Endothelial cell of umbilical vein (primary cell): Measurements from ENCODE around the gene VGLL3. TPM values are rescaled to one million over a fixed set of nuclear protein-coding genes. Genes with fewer than 3 reads are reported as not detected.

Experiments
- BruUV-seq: library from RNA; stranded (reverse); fragments of 400-500 nt; replicated peaks from 2 replicates; lab custom pipeline; 2021; lab: Mats Ljungman, UMichigan
- CTCF ChIA-PET: fragments of 300-600, 350-600 bp; sonication (Branson Sonifier 250); formaldehyde crosslinking; loops from one replicate; lab custom pipeline; 2021; ENCODE audit warnings: antibody characterized with exemption, inconsistent platforms; lab: Charles Lee
- POLR2A ChIA-PET: fragments of 300-600, 350-600 bp; sonication (Branson Sonifier 250); formaldehyde crosslinking; loops from one replicate; lab custom pipeline; 2021; ENCODE audit warnings: antibody characterized with exemption, inconsistent platforms; lab: Charles Lee
- DNase-seq: peaks from one replicate; pipeline ENCODE4 v3.0.0-alpha.2; 2011; ENCODE audit warnings: low read depth, low spot score
- FAIRE-seq: peaks from 2 replicates; lab custom pipeline; 2011; peaks lifted over from hg19 to GRCh38; lab: Jason Lieb, UNC
- H2AFZ ChIP-seq: 2 replicates; pipeline ENCODE4 v1.6.0; 2012; ENCODE audit warnings: low read depth, low read length, control low read depth, inconsistent platforms
- H3K27ac ChIP-seq: 2 replicates; pipeline ENCODE4 v1.5.1; 2011; ENCODE audit warnings: low read depth, mild to moderate bottlenecking, control low read depth, low read length, moderate library complexity; ENCODE audit not compliant: insufficient read depth
- H3K27me3 ChIP-seq, 2 experiments: 2 replicates each; pipeline versions ENCODE4 v1.6.0 to v1.6.1; 2011; ENCODE audit warnings: low read length in 2 of 2, mixed read lengths in 1 of 2; ENCODE audit not compliant: control insufficient read depth in 2 of 2, insufficient read depth in 2 of 2
- H3K36me3 ChIP-seq, 2 experiments: 2 replicates in 1 of 2; 3 replicates in 1 of 2; pipeline ENCODE4 v1.5.1; 2011; ENCODE audit warnings: low read length in 2 of 2, mild to moderate bottlenecking in 1 of 2, moderate library complexity in 1 of 2; ENCODE audit not compliant: control insufficient read depth in 2 of 2, insufficient read depth in 2 of 2; ENCODE audit errors: extremely low read depth in 1 of 2
- H3K4me1 ChIP-seq: 3 replicates; pipeline ENCODE4 v1.5.1; 2011; ENCODE audit warnings: mild to moderate bottlenecking, low read length; ENCODE audit not compliant: control insufficient read depth, insufficient read depth; ENCODE audit errors: extremely low read depth
- H3K4me2 ChIP-seq: 2 replicates; pipeline ENCODE4 v1.6.1; 2011; ENCODE audit warnings: low read length, control low read depth, mixed read lengths; ENCODE audit not compliant: insufficient read depth
- H3K4me3 ChIP-seq, 3 experiments: fragments of 200-600 bp in 1 of 3; sonication (generic), shearing (Covaris generic) in 1 of 3; replicated peaks in 1 of 3; 2 replicates each; pipeline ENCODE4 v1.5.1; 2011 to 2016; ENCODE audit warnings: control low read depth in 3 of 3, low read length in 3 of 3, mild to moderate bottlenecking in 2 of 3, inconsistent platforms in 1 of 3, low read depth in 1 of 3, moderate library complexity in 1 of 3; ENCODE audit not compliant: insufficient read depth in 1 of 3
- H3K79me2 ChIP-seq: 2 replicates; pipeline ENCODE4 v1.6.0; 2012; ENCODE audit warnings: low read length, inconsistent platforms; ENCODE audit not compliant: control insufficient read depth, insufficient read depth
- H3K9ac ChIP-seq: replicated peaks from 2 replicates; pipeline ENCODE3; 2011; ENCODE audit warnings: low read length, control low read depth; ENCODE audit not compliant: insufficient read depth; ENCODE audit errors: extremely low read depth
- H3K9me1 ChIP-seq: replicated peaks from 3 replicates; pipeline ENCODE4 v1.6.0; 2011; ENCODE audit warnings: mild to moderate bottlenecking, low read length; ENCODE audit not compliant: control insufficient read depth, insufficient read depth; ENCODE audit errors: extremely low read depth
- H3K9me3 ChIP-seq: replicated peaks from 2 replicates; pipeline ENCODE4 v1.5.1; 2012; ENCODE audit warnings: low read length, inconsistent platforms; ENCODE audit not compliant: control insufficient read depth, insufficient read depth
- H4K20me1 ChIP-seq: replicated peaks from 2 replicates; pipeline ENCODE3; 2011; ENCODE audit warnings: mild to moderate bottlenecking, low read length; ENCODE audit not compliant: control insufficient read depth, insufficient read depth; ENCODE audit errors: extremely low read depth
- EZH2 ChIP-seq: IDR thresholded peaks from 2 replicates; pipeline ENCODE4 v1.6.1; 2012; ENCODE audit warnings: borderline replicate concordance, low read depth, mild to moderate bottlenecking, moderate library complexity, low read length, inconsistent platforms; ENCODE audit not compliant: severe bottlenecking
- FOS ChIP-seq: IDR thresholded peaks from 2 replicates; pipeline ENCODE4 v1.6.1; 2011; ENCODE audit warnings: mild to moderate bottlenecking, low read length, moderate library complexity, borderline replicate concordance; ENCODE audit not compliant: insufficient read depth
- GATA2 ChIP-seq: IDR thresholded peaks from 2 replicates; pipeline ENCODE4 v1.7.0; 2011; ENCODE audit warnings: low read depth, mild to moderate bottlenecking, moderate library complexity, mixed read lengths, low read length; ENCODE audit not compliant: insufficient read length, insufficient read depth
- JUN ChIP-seq: IDR thresholded peaks from 2 replicates; pipeline ENCODE4 v1.6.1; 2011; ENCODE audit warnings: borderline replicate concordance, low read depth; ENCODE audit not compliant: insufficient read length, insufficient read depth
- MYC ChIP-seq: IDR thresholded peaks from one replicate; pipeline ENCODE4 v1.6.1; 2011; ENCODE audit warnings: mild to moderate bottlenecking, low read depth, low read length
- POLR2A ChIP-seq: IDR thresholded peaks from 2 replicates; pipeline ENCODE4 v1.6.1; 2012; ENCODE audit warnings: low read depth, mild to moderate bottlenecking, control low read depth, low read length
- POLR2AphosphoS5 ChIP-seq: IDR thresholded peaks from 2 replicates; pipeline ENCODE4 v1.6.1; 2012; ENCODE audit warnings: low read depth, mild to moderate bottlenecking, control low read depth, low read length, moderate library complexity; ENCODE audit not compliant: insufficient read depth
- dilution Hi-C: fragments of 300-500 bp; cut with MboI; formaldehyde crosslinking; loops from one replicate; pipeline ENCODE4 v1.15.0; 2019; ENCODE audit warnings: low sequenced_read_pairs; ENCODE audit not compliant: extremely low pct_ligation_motif_present
- intact Hi-C: fragments of 100-400 bp; cut with micrococcal nuclease; formaldehyde crosslinking; loops from one replicate; pipeline ENCODE4 v1.10.0; 2022
- polyA plus RNA-seq, 4 experiments: library from polyadenylated mRNA; depleted of rRNA in 3 of 4; stranded (reverse) in 3 of 4; unstranded in 1 of 4; fragments of >200 nt; gene quantifications; 2 replicates each; pipeline versions ENCODE4 v1.2.1 to v1.2.3, GENCODE V29; 2011 to 2012; ENCODE audit warnings: missing spikeins in 1 of 4
- total RNA-seq: library from RNA; stranded (reverse); gene quantifications from 2 replicates; pipeline ENCODE4 v1.2.3, GENCODE V29; 2021
- TF ChIP-seq, protein P1 (sequence below), 2 donors: IDR thresholded peaks; 1 replicate in 1 of 2; 2 replicates in 1 of 2; pipeline ENCODE4 v1.5.1; 2011; ENCODE audit warnings: low read length in 2 of 2, mild to moderate bottlenecking in 2 of 2, moderate library complexity in 2 of 2, control low read depth in 1 of 2, inconsistent platforms in 1 of 2, low read depth in 1 of 2; ENCODE audit not compliant: insufficient read depth in 1 of 2; ENCODE audit errors: extremely low read depth in 1 of 2
- TF ChIP-seq, protein P2 (sequence below): IDR thresholded peaks from 2 replicates; pipeline ENCODE4 v1.6.1; 2011; ENCODE audit not compliant: insufficient read depth, insufficient read length

VGLL3 gene
- total and polyA plus RNA-seq, 2 donors (not counting 3 experiments of a cell fraction or from before 2014, with no cell fraction given): 4.2 to 12.0 TPM

DNA sequence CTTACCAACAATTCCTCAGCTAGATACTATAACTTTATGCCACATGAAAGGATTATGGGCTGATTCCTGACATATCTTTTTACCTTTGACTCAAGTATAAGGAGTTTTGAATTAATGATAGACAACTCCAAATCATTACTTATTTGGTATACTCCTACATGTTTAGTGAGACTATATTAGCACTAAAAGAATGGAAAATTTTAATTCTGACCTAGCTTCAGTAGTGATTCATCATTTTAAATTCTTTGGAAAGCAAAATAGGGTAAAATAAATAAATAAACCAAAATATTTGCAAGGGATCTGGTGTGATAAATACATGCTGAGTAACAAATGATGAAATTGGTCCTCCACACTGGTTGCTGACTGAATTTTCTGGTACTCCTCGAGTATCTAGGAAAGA, 42.3 kb upstream of the VGLL3 start:
- Histone ChIP-seq H3K36me3 (no peaks in the 10 kb centered on the region), H3K4me3 (no peak overlapping the region), H3K9ac (no peak overlapping the region), H3K27ac (no peak overlapping the region), H3K4me2 (no peak overlapping the region), H3K9me3 (no peaks in the 10 kb centered on the region), H3K79me2 (no peaks in the 10 kb centered on the region), H3K4me1 (no peaks in the 10 kb centered on the region), H4K20me1 (no peaks in the 10 kb centered on the region), H3K27me3 (no peaks in the 10 kb centered on the region), H2AFZ (no peak overlapping the region), H3K9me1 (no peaks in the 10 kb centered on the region)
- POLR2A ChIA-PET: no interaction called here
- FAIRE-seq: no peak
- dilution Hi-C loops (no loop called here), intact Hi-C loops (no loop called here)
- no TSS peak for BruUV-seq
- no peak for DNase-seq
- TF ChIP-seq MYC (no peak), POLR2A (no peak), JUN (no peak), FOS (no peak), EZH2 (no peak), GATA2 (no peak), POLR2AphosphoS5 (no peak)
- TF ChIP-seq, protein P1, sequence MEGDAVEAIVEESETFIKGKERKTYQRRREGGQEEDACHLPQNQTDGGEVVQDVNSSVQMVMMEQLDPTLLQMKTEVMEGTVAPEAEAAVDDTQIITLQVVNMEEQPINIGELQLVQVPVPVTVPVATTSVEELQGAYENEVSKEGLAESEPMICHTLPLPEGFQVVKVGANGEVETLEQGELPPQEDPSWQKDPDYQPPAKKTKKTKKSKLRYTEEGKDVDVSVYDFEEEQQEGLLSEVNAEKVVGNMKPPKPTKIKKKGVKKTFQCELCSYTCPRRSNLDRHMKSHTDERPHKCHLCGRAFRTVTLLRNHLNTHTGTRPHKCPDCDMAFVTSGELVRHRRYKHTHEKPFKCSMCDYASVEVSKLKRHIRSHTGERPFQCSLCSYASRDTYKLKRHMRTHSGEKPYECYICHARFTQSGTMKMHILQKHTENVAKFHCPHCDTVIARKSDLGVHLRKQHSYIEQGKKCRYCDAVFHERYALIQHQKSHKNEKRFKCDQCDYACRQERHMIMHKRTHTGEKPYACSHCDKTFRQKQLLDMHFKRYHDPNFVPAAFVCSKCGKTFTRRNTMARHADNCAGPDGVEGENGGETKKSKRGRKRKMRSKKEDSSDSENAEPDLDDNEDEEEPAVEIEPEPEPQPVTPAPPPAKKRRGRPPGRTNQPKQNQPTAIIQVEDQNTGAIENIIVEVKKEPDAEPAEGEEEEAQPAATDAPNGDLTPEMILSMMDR (IDR thresholded peaks at IDR 0.05; ENCODE audit: extremely low read depth in 1 of 2, insufficient read depth in 1 of 2, low read depth in 1 of 2, low read length in 2 of 2): no peak
- TF ChIP-seq, protein P2, sequence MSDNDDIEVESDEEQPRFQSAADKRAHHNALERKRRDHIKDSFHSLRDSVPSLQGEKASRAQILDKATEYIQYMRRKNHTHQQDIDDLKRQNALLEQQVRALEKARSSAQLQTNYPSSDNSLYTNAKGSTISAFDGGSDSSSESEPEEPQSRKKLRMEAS: no peak
- CTCF ChIA-PET: no interaction called here
